Astrocyte (in vitro differentiated cells and primary cell): ENCODE measurements around the gene FMO5. TPM values are rescaled to one million over a fixed set of nuclear protein-coding genes. Genes with fewer than 3 reads are reported as not detected.

Source experiments
- DNase-seq: peaks from one replicate; pipeline ENCODE4 v3.0.0-alpha.2; 2010; ENCODE audit warnings: low read depth
- FAIRE-seq: peaks from 2 replicates; lab custom pipeline; 2011; peaks lifted over from hg19 to GRCh38; lab: Jason Lieb, UNC
- H2AFZ ChIP-seq: 2 replicates; pipeline ENCODE4 v1.6.0; 2012; ENCODE audit warnings: low read depth, low read length, inconsistent platforms
- H3K27ac ChIP-seq: 2 replicates; pipeline ENCODE4 v1.5.1; 2011; ENCODE audit warnings: low read depth, low read length, inconsistent platforms
- H3K27me3 ChIP-seq: 2 replicates; pipeline ENCODE4 v1.6.0; 2011; ENCODE audit warnings: low read length, inconsistent platforms; ENCODE audit not compliant: insufficient read depth
- H3K36me3 ChIP-seq: 2 replicates; pipeline ENCODE4 v1.5.1; 2011; ENCODE audit warnings: low read length, inconsistent platforms; ENCODE audit not compliant: insufficient read depth
- H3K4me1 ChIP-seq: 2 replicates; pipeline ENCODE4 v1.5.1; 2011; ENCODE audit warnings: low read length, inconsistent platforms; ENCODE audit not compliant: insufficient read depth
- H3K4me2 ChIP-seq: 2 replicates; pipeline ENCODE4 v1.6.0; 2012; ENCODE audit warnings: low read length, inconsistent platforms
- H3K4me3 ChIP-seq: 2 replicates; pipeline ENCODE4 v1.5.1; 2011; ENCODE audit warnings: low read depth, mild to moderate bottlenecking, low read length, inconsistent platforms; ENCODE audit not compliant: insufficient read depth
- H3K79me2 ChIP-seq: 2 replicates; pipeline ENCODE4 v1.6.0; 2012; ENCODE audit warnings: mild to moderate bottlenecking, low read length, inconsistent platforms; ENCODE audit not compliant: insufficient read depth
- H3K9ac ChIP-seq: 2 replicates; pipeline ENCODE4 v1.6.0; 2012; ENCODE audit warnings: mild to moderate bottlenecking, low read length, inconsistent platforms
- H3K9me3 ChIP-seq: 2 replicates; pipeline ENCODE4 v1.5.1; 2012; ENCODE audit warnings: low read depth, mild to moderate bottlenecking, low read length, inconsistent platforms; ENCODE audit not compliant: insufficient read depth
- H4K20me1 ChIP-seq: 2 replicates; pipeline ENCODE4 v1.6.0; 2012; ENCODE audit warnings: low read length, inconsistent platforms; ENCODE audit not compliant: insufficient read depth
- H3K27ac Mint-ChIP-seq: one replicate; pipeline ENCODE4 v1.8.0; 2021; ENCODE audit warnings: mild to moderate bottlenecking, mixed read lengths; ENCODE audit not compliant: unreplicated experiment
- H3K27me3 Mint-ChIP-seq: one replicate; pipeline ENCODE4 v1.8.0; 2021; ENCODE audit warnings: low read depth, mixed read lengths; ENCODE audit not compliant: unreplicated experiment
- H3K36me3 Mint-ChIP-seq: one replicate; pipeline ENCODE4 v1.8.0; 2021; ENCODE audit warnings: low read depth, mixed read lengths; ENCODE audit not compliant: unreplicated experiment
- H3K4me1 Mint-ChIP-seq: one replicate; pipeline ENCODE4 v1.8.0; 2021; ENCODE audit warnings: low read depth, mixed read lengths; ENCODE audit not compliant: unreplicated experiment
- H3K4me3 Mint-ChIP-seq: one replicate; pipeline ENCODE4 v1.8.0; 2021; ENCODE audit warnings: mild to moderate bottlenecking, moderate library complexity, mixed read lengths; ENCODE audit not compliant: unreplicated experiment
- H3K9me3 Mint-ChIP-seq: one replicate; pipeline ENCODE4 v1.8.0; 2021; ENCODE audit warnings: mild to moderate bottlenecking, mixed read lengths; ENCODE audit not compliant: unreplicated experiment
- EZH2 ChIP-seq: IDR thresholded peaks from 2 replicates; pipeline ENCODE4 v1.6.1; 2012; ENCODE audit warnings: mild to moderate bottlenecking, low read length, inconsistent platforms; ENCODE audit not compliant: insufficient read depth
- total RNA-seq: library from RNA; stranded (reverse); gene quantifications from 2 replicates; pipeline ENCODE4 v1.2.1, GENCODE V29; 2021
- TF ChIP-seq, protein P1 (sequence below): IDR thresholded peaks from 2 replicates; pipeline ENCODE4 v1.5.1; 2011; ENCODE audit warnings: low read depth, mild to moderate bottlenecking, inconsistent platforms, low read length, moderate library complexity; ENCODE audit not compliant: insufficient read depth

Gene FMO5
- total RNA-seq, 1 donor from 2014 or later: 1.0 TPM

DNA sequence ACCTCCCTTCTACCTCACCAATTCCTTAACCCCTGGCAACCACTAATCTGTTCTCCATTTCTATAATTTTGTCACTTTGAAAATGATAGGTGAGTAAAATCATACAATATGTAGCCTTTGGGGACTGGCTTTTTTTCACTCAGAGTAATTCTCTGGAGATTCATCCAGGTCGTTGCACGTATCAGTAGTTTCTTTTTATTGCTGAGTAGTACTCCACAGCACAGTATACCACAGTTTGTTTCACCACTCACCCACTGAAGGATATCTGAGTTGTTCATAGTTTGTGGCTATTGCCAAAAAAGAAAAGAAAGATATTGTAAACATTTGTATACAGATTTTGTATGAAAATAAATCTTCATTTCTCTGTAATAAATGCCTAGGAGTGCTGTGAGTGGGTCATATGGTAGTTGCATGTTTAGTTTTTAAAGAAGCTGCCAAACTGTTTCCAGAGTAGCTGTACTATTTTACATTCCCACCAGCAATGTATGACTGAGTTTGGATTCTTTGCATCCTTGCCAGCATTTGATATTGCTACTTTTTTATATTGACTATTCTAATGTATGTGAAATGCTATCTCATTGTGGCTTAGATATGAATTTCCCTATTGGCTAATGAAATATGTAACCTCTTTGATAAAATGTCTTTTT, 21.0 kb upstream of the FMO5 start:
- H3K79me2 ChIP-seq: peaks cover 79% of the 10 kb centered on the region
- no peak for FAIRE-seq
- DNase-seq: no peak
- no peak overlapping the region for H2AFZ ChIP-seq
- TF ChIP-seq, protein P1, sequence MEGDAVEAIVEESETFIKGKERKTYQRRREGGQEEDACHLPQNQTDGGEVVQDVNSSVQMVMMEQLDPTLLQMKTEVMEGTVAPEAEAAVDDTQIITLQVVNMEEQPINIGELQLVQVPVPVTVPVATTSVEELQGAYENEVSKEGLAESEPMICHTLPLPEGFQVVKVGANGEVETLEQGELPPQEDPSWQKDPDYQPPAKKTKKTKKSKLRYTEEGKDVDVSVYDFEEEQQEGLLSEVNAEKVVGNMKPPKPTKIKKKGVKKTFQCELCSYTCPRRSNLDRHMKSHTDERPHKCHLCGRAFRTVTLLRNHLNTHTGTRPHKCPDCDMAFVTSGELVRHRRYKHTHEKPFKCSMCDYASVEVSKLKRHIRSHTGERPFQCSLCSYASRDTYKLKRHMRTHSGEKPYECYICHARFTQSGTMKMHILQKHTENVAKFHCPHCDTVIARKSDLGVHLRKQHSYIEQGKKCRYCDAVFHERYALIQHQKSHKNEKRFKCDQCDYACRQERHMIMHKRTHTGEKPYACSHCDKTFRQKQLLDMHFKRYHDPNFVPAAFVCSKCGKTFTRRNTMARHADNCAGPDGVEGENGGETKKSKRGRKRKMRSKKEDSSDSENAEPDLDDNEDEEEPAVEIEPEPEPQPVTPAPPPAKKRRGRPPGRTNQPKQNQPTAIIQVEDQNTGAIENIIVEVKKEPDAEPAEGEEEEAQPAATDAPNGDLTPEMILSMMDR: no peak
- no peak for TF ChIP-seq EZH2
- no peaks in the 10 kb centered on the region for H3K36me3 ChIP-seq
- no peaks in the 10 kb centered on the region for H3K9me3 ChIP-seq
- Mint-ChIP-seq H3K27me3 (no peaks in the 10 kb centered on the region), H3K4me3 (no peak overlapping the region), H3K36me3 (no peaks in the 10 kb centered on the region), H3K9me3 (no peaks in the 10 kb centered on the region), H3K27ac (no peak overlapping the region), H3K4me1 (peaks cover 17% of the 10 kb centered on the region)
- H4K20me1 ChIP-seq: peaks cover 50% of the 10 kb centered on the region
- H3K4me1 ChIP-seq: peaks cover 11% of the 10 kb centered on the region
- H3K4me3 ChIP-seq: no peak overlapping the region
- no peak overlapping the region for H3K4me2 ChIP-seq
- no peaks in the 10 kb centered on the region for H3K27me3 ChIP-seq
- H3K27ac ChIP-seq: no peak overlapping the region
- H3K9ac ChIP-seq: no peak overlapping the region

DNA sequence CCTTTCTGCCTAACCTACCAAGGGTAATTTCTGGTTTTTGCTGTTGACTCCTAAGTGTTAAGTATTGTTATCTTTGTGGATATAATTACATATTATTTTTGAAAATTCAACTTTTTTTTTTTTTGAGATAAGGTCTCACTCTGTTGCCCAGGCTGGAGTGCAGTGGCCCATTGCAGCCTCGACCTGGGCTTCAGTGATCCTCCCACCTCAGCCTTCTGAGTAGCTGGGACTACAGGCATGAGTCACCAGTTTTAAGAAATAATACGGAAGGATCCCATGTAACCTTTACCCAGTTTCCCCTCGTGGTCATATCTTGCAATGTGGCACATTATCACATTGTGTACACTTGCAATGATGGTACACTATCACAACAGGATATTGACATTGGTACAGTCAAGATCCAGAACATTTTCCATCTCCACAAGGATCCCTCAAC, 20.5 kb upstream of the FMO5 start:
- DNase-seq: no peak
- H3K4me3 Mint-ChIP-seq: no peak overlapping the region
- H4K20me1 ChIP-seq: peaks cover 44% of the 10 kb centered on the region

DNA sequence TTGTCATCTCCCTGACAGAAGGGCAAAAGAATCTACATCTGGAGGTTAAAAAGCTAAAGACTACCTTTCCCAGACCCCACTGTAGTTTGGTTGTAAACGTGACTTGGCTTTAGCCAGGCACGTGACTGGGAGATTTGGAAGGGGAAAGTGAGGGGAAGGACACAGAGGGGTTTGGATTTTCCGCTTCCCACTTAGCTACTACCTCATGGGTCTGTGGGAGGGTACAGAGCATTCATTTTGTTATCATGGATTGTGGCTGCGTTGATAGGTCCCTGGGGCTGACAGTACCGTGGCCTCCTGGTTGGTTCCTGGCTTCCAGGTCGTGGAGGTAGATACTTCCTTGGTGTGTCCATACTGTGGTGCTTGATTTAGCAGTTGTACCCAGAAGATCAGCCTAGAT, 20.0 kb upstream of the FMO5 start:
- H3K27me3 ChIP-seq: no peaks in the 10 kb centered on the region
- H3K36me3 ChIP-seq: no peaks in the 10 kb centered on the region
- H3K4me3 ChIP-seq: no peak overlapping the region
- no peak for TF ChIP-seq EZH2
- TF ChIP-seq, protein P1: no peak
- H3K4me1 ChIP-seq: peaks cover 11% of the 10 kb centered on the region
- H3K9me3 ChIP-seq: no peaks in the 10 kb centered on the region
- H2AFZ ChIP-seq: no peak overlapping the region
- no peaks in the 10 kb centered on the region for H3K9me3 Mint-ChIP-seq
- FAIRE-seq: no peak
- DNase-seq: no peak
- H3K4me1 Mint-ChIP-seq: peaks cover 17% of the 10 kb centered on the region
- H3K27ac Mint-ChIP-seq: no peak overlapping the region
- H4K20me1 ChIP-seq: peaks cover 40% of the 10 kb centered on the region
- no peaks in the 10 kb centered on the region for H3K36me3 Mint-ChIP-seq
- no peaks in the 10 kb centered on the region for H3K27me3 Mint-ChIP-seq
- H3K9ac ChIP-seq: no peak overlapping the region
- peak overlapping the region; percentile 67 for H3K4me3 Mint-ChIP-seq
- no peak overlapping the region for H3K27ac ChIP-seq
- H3K4me2 ChIP-seq: no peak overlapping the region
- H3K79me2 ChIP-seq: peaks cover 69% of the 10 kb centered on the region

More for the DNA sequence above, 20.5 kb upstream of the FMO5 start:
- no peak for TF ChIP-seq EZH2
- TF ChIP-seq, protein P1: no peak
- Mint-ChIP-seq H3K27me3 (no peaks in the 10 kb centered on the region), H3K27ac (no peak overlapping the region), H3K36me3 (no peaks in the 10 kb centered on the region), H3K9me3 (no peaks in the 10 kb centered on the region), H3K4me1 (peaks cover 17% of the 10 kb centered on the region)
- Histone ChIP-seq H3K36me3 (no peaks in the 10 kb centered on the region), H3K4me2 (no peak overlapping the region), H3K79me2 (peaks cover 74% of the 10 kb centered on the region), H3K4me1 (peaks cover 11% of the 10 kb centered on the region), H3K27me3 (no peaks in the 10 kb centered on the region), H3K4me3 (no peak overlapping the region), H3K27ac (no peak overlapping the region), H2AFZ (no peak overlapping the region), H3K9me3 (no peaks in the 10 kb centered on the region), H3K9ac (no peak overlapping the region)
- FAIRE-seq: no peak
